IgD-negative memory B cell (primary cell): ENCODE data around the gene RBM12. TPM values are rescaled to one million over a fixed set of nuclear protein-coding genes. Genes with fewer than 3 reads are reported as not detected.

Source experiments
- H3K27ac Mint-ChIP-seq, 3 donors: one replicate each; pipeline ENCODE4 v1.8.0; 2020 to 2022; ENCODE audit warnings: mild to moderate bottlenecking in 3 of 3, mixed read lengths in 3 of 3, moderate library complexity in 1 of 3
- H3K27me3 Mint-ChIP-seq: one replicate; pipeline ENCODE4 v1.8.0; 2021; ENCODE audit warnings: mixed read lengths
- H3K36me3 Mint-ChIP-seq: one replicate; pipeline ENCODE4 v1.8.0; 2020; ENCODE audit warnings: mild to moderate bottlenecking, mixed read lengths
- H3K4me1 Mint-ChIP-seq, 3 donors: one replicate each; pipeline ENCODE4 v1.8.0; 2020 to 2022; ENCODE audit warnings: mixed read lengths in 3 of 3, mild to moderate bottlenecking in 1 of 3
- H3K4me3 Mint-ChIP-seq, 4 donors: one replicate each; pipeline ENCODE4 v1.8.0; 2020 to 2022; ENCODE audit warnings: mild to moderate bottlenecking in 4 of 4, mixed read lengths in 4 of 4, moderate library complexity in 3 of 4
- H3K9me3 Mint-ChIP-seq, 3 donors: one replicate each; pipeline ENCODE4 v1.8.0; 2020 to 2021; ENCODE audit warnings: mixed read lengths in 3 of 3, mild to moderate bottlenecking in 1 of 3
- polyA plus RNA-seq: library from polyadenylated mRNA; unstranded; fragments of 300-500 nt; fragmentation: Illumina TruSeq; gene quantifications from one replicate; pipeline ENCODE4 v1.2.3, GENCODE V29; 2021

RBM12 gene
- polyA plus RNA-seq, 1 donor from 2014 or later, result 36.9 TPM

- peaks cover 3% of the 10 kb centered on the region for H3K36me3 Mint-ChIP-seq
- peaks cover 27 to 33% (median 30%) of the 10 kb centered on the region in 3 donors for H3K4me1 Mint-ChIP-seq
- no peaks in the 10 kb centered on the region for H3K27me3 Mint-ChIP-seq
- no peak overlapping the region for H3K4me3 Mint-ChIP-seq
- no peaks in the 10 kb centered on the region for H3K9me3 Mint-ChIP-seq
- H3K27ac Mint-ChIP-seq, result no peak overlapping the region
Measured at GRCh38 chr20:35653893-35654292, 10.8 kb downstream of the RBM12 start.

- Mint-ChIP-seq H3K4me3 (no peak overlapping the region), H3K9me3 (no peaks in the 10 kb centered on the region), H3K4me1 (peaks cover 24 to 34% (median 30%) of the 10 kb centered on the region in 3 donors), H3K36me3 (peaks cover 3% of the 10 kb centered on the region), H3K27me3 (no peaks in the 10 kb centered on the region), H3K27ac (no peak overlapping the region)
Measured at GRCh38 chr20:35653430-35653734, 11.3 kb downstream of the RBM12 start.

DNA sequence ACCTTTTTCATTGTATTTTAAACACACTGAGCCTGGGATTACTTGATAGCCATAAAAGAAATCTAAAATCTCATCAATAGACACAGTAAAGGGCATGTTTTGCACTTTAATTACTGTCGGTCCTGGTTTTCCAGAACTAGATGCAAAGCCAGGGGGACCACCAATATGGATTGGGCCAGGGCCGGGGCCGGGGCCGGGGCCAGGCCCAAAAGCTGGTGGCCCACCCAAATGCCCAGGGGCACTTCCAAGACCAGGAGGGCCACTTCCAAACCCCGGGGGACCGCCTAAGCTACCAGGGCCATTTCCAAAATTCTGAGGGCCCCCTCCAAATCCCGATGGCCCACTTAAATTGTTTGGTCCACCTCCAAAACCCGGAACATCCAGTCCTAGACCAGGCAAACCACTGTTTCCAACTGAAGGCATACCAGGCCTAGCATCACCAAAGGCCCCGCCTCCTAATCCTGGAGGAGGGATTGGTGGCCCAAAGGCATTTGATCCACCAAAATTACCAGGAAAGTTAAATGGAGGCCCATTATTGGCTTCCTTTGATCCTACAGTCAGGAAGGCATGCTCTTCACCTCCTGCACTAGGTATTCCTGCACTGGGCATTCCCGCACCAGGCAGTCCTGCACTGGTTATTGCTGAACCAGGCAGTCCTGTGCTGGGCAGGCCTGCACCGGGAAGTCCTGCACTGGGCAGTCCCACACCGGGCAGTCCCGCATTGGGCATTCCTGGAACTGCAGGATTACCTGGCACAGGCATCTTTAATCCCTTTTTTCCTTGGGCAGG, 11.9 kb downstream of the RBM12 start:
- H3K36me3 Mint-ChIP-seq, result peaks cover 3% of the 10 kb centered on the region
- H3K27me3 Mint-ChIP-seq, result no peaks in the 10 kb centered on the region
- no peaks in the 10 kb centered on the region for H3K9me3 Mint-ChIP-seq
- peaks cover 20 to 34% (median 33%) of the 10 kb centered on the region in 3 donors for H3K4me1 Mint-ChIP-seq
- no peak overlapping the region for H3K4me3 Mint-ChIP-seq
- H3K27ac Mint-ChIP-seq, result no peak overlapping the region

- Mint-ChIP-seq H3K4me3 (no peak overlapping the region), H3K27ac (peak overlapping the region in 1 of 3 donors; percentile 63), H3K36me3 (peaks cover 3% of the 10 kb centered on the region), H3K27me3 (no peaks in the 10 kb centered on the region), H3K4me1 (peaks cover 19 to 27% (median 27%) of the 10 kb centered on the region in 3 donors), H3K9me3 (no peaks in the 10 kb centered on the region)
Measured at GRCh38 chr20:35651958-35652357, 12.7 kb downstream of the RBM12 start.

- Mint-ChIP-seq H3K9me3 (no peaks in the 10 kb centered on the region), H3K36me3 (peaks cover 3% of the 10 kb centered on the region), H3K27me3 (no peaks in the 10 kb centered on the region), H3K27ac (peak overlapping the region in 1 of 3 donors; percentile 81), H3K4me1 (peaks cover 21 to 28% (median 26%) of the 10 kb centered on the region in 3 donors), H3K4me3 (no peak overlapping the region)
Measured at GRCh38 chr20:35650632-35651031, 14.1 kb downstream of the RBM12 start.

- Mint-ChIP-seq H3K27me3 (no peaks in the 10 kb centered on the region), H3K4me1 (peaks cover 31 to 39% (median 38%) of the 10 kb centered on the region in 3 donors), H3K9me3 (no peaks in the 10 kb centered on the region), H3K4me3 (no peak overlapping the region), H3K36me3 (peaks cover 3% of the 10 kb centered on the region), H3K27ac (peak overlapping the region in 2 of 3 donors; percentile 52 to 64)
Measured at GRCh38 chr20:35648836-35649235, 15.9 kb downstream of the RBM12 start.

DNA sequence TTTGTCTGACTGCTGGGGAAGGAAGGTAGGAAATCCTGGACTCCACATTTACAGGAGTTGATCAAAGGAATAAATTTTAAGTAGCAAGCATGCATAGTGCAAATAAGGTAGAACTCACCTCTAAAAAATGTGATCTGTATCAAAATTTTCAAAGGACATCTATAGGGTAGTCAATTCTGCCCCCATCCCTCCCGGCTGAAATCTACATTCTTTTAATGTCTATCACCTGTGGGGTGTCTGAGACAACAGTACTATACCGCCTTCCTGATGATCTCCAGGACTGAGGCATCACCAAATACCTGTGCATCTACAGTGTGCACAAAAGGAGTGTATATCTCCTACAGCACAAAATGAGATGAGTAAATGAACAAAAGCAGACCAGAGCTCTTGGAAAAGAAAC, 19.9 kb downstream of the RBM12 start:
- H3K27ac Mint-ChIP-seq, result peak overlapping the region in 1 of 3 donors; percentile 64
- peaks cover 2% of the 10 kb centered on the region for H3K36me3 Mint-ChIP-seq
- no peaks in the 10 kb centered on the region for H3K27me3 Mint-ChIP-seq
- H3K9me3 Mint-ChIP-seq, result no peaks in the 10 kb centered on the region
- peaks cover 28 to 50% (median 37%) of the 10 kb centered on the region in 3 donors for H3K4me1 Mint-ChIP-seq
- no peak overlapping the region for H3K4me3 Mint-ChIP-seq

DNA sequence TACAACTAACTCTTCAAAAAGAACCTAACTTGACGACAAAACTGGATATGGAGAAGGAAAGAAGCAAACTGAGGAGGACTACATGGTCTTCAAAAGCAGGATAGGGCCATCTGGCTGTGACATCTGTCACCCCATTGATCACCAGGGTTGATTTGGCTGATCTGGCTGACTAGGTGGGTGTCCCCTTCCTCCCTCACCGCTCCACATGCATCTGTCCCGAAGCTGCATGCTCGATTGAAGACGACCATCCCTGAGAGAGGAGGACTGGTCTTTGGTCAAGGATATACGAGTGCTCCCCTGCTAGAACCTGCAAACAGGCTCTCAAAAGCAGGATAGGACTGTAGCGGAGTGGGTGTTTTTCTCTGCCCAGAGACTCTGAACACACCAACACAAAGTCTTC, 21.7 kb downstream of the RBM12 start:
- H3K27ac Mint-ChIP-seq, result no peak overlapping the region
- H3K4me3 Mint-ChIP-seq, result no peak overlapping the region
- peaks cover 33 to 51% (median 35%) of the 10 kb centered on the region in 3 donors for H3K4me1 Mint-ChIP-seq
- no peaks in the 10 kb centered on the region for H3K9me3 Mint-ChIP-seq
- peaks cover 1% of the 10 kb centered on the region for H3K36me3 Mint-ChIP-seq
- no peaks in the 10 kb centered on the region for H3K27me3 Mint-ChIP-seq

GRCh38 chr20:35641743-35642142, 23.0 kb downstream of the RBM12 start:
- Mint-ChIP-seq H3K36me3 (peaks cover 1% of the 10 kb centered on the region), H3K27me3 (no peaks in the 10 kb centered on the region), H3K27ac (no peak overlapping the region), H3K4me1 (peaks cover 33 to 53% (median 40%) of the 10 kb centered on the region in 3 donors), H3K9me3 (no peaks in the 10 kb centered on the region), H3K4me3 (peak overlapping the region in 1 of 4 donors; percentile 19)

DNA sequence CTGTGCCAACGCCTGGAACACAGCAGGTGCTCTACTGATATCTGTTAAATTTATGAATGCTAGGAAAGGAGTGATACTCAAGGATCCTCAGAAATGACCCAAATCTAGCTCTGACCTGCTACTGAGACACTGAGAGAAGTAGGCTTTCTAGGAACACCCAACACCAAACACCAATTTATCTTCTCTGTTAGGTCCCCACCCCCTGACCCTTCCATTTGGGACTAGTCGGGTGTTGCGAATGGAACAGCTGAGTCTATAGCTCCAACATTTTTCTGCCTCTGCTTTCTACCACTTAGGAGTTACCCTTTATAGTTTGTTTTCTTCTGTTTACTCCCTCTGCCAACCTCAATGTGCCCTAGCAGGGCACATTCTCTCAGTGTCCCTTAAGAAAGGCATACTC, 24.0 kb downstream of the RBM12 start:
- H3K27me3 Mint-ChIP-seq, result no peaks in the 10 kb centered on the region
- H3K9me3 Mint-ChIP-seq, result no peaks in the 10 kb centered on the region
- H3K4me3 Mint-ChIP-seq, result no peak overlapping the region
- H3K27ac Mint-ChIP-seq, result no peak overlapping the region
- peaks cover 30 to 54% (median 39%) of the 10 kb centered on the region in 3 donors for H3K4me1 Mint-ChIP-seq
- peaks cover 1% of the 10 kb centered on the region for H3K36me3 Mint-ChIP-seq

DNA sequence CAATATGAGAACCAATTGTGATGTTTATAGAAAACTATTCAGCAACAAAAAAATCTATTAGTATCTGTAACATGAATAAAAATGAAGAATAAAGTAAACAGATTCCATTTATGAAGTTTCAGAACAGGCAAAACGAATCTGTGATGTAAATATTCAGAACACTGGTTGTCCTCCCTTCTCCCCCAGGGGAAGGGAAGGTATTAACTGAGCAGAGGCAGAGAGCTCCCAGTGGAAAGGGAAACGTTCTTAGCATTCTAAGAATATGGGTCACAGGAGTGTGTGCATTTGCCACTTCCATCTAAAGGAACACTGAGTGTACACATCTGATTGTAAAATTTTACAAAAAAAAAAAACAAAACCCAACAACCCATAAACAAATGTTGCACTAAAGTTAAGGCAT, 25.9 kb downstream of the RBM12 start:
- no peaks in the 10 kb centered on the region for H3K9me3 Mint-ChIP-seq
- no peak overlapping the region for H3K4me3 Mint-ChIP-seq
- peaks cover 1% of the 10 kb centered on the region for H3K36me3 Mint-ChIP-seq
- no peak overlapping the region for H3K27ac Mint-ChIP-seq
- no peaks in the 10 kb centered on the region for H3K27me3 Mint-ChIP-seq
- H3K4me1 Mint-ChIP-seq, result peaks cover 21 to 43% (median 32%) of the 10 kb centered on the region in 3 donors

GRCh38 chr20:35637276-35637675, 27.4 kb downstream of the RBM12 start:
- Mint-ChIP-seq H3K9me3 (no peaks in the 10 kb centered on the region), H3K4me1 (peaks cover 21 to 33% (median 25%) of the 10 kb centered on the region in 3 donors), H3K4me3 (no peak overlapping the region), H3K36me3 (peaks cover 1% of the 10 kb centered on the region), H3K27me3 (no peaks in the 10 kb centered on the region), H3K27ac (peak overlapping the region in 1 of 3 donors; percentile 27)

DNA sequence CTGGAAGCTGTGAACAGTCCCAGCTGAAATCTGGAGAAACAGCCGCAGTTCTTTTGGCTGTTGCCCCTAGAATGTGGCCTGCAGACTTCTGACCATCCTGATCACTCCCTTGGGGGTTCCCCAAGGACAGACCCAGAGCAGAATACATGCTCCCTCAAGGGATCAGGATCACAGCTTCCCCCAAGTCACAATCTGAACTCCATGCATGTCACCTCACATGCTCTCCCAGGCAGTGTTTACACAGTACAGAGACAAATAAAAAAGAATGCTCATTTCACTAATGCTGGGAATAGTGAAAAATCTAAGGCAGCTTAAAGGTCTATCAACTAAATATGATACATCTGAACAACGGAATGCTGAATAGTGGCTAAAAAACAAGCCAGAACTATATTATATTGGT, 28.6 kb downstream of the RBM12 start:
- Mint-ChIP-seq H3K27ac (peak overlapping the region in 1 of 3 donors; percentile 74), H3K27me3 (no peaks in the 10 kb centered on the region), H3K4me1 (peaks cover 18 to 27% (median 21%) of the 10 kb centered on the region in 3 donors), H3K36me3 (peaks cover 1% of the 10 kb centered on the region), H3K4me3 (no peak overlapping the region), H3K9me3 (no peaks in the 10 kb centered on the region)

- Mint-ChIP-seq H3K4me3 (no peak overlapping the region), H3K27me3 (no peaks in the 10 kb centered on the region), H3K27ac (peak overlapping the region in 2 of 3 donors; percentile 74 to 86), H3K9me3 (no peaks in the 10 kb centered on the region), H3K36me3 (peaks cover 1% of the 10 kb centered on the region), H3K4me1 (peaks cover 18 to 25% (median 21%) of the 10 kb centered on the region in 3 donors)
Measured at GRCh38 chr20:35635652-35636051, 29.0 kb downstream of the RBM12 start.

DNA sequence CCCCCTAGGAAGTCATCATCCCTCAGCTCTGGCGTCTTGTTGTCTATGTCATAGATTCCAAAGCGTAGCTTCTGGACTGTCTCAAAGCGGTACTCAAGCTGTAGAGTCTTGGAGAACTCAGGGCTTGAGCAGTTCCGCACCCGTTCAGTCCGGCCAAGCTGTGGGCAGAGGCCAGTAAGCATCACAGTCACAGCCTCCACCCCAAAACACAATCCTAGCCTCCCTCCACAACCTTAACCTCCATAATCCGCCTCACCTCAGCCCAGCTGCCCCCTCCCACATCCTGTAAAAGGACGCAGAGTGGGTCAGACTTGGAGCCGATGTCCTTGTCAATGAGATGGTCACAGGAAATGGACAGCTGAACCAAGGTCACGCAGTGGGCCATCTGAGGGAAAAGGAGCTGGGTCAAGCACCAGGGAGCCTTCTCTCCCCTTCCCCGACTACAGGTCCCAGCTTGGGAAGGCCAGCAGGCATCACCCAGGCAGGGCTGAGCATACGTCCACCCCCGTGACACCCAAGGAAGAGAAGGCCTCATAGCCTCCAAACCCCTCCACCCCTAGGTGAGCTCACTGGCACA, 32.1 kb downstream of the RBM12 start:
- H3K4me1 Mint-ChIP-seq, result peaks cover 5 to 7% (median 6%) of the 10 kb centered on the region in 3 donors
- H3K27ac Mint-ChIP-seq, result peak overlapping the region in 1 of 3 donors; percentile 73
- H3K27me3 Mint-ChIP-seq, result no peaks in the 10 kb centered on the region
- no peak overlapping the region for H3K4me3 Mint-ChIP-seq
- peaks cover 4% of the 10 kb centered on the region for H3K36me3 Mint-ChIP-seq
- H3K9me3 Mint-ChIP-seq, result no peaks in the 10 kb centered on the region

- Mint-ChIP-seq H3K4me1 (peaks cover 2 to 5% (median 4%) of the 10 kb centered on the region in 3 donors), H3K4me3 (no peak overlapping the region), H3K9me3 (no peaks in the 10 kb centered on the region), H3K36me3 (peaks cover 8% of the 10 kb centered on the region), H3K27me3 (no peaks in the 10 kb centered on the region), H3K27ac (no peak overlapping the region)
Measured at GRCh38 chr20:35630636-35631035, 34.1 kb downstream of the RBM12 start.
